Fibroblast of lung (primary cell): Measurements from ENCODE around the gene FAM50B. TPM values are rescaled to one million over a fixed set of nuclear protein-coding genes. Genes with fewer than 3 reads are reported as not detected.
A peak's percentile ranks its signal among the peaks of the same experiment; 100 is the strongest.

Experiments used
- DNase-seq, 2 donors: peaks; one replicate each; pipeline versions ENCODE4 v3.0.0 to v3.0.0-alpha.2; 2010; ENCODE audit warnings: low read depth in 2 of 2
- H2AFZ ChIP-seq: 2 replicates; pipeline ENCODE4 v1.5.1; 2012; ENCODE audit warnings: low read length, control low read depth, inconsistent platforms
- H3K27ac ChIP-seq: 2 replicates; pipeline ENCODE4 v1.5.1; 2011; ENCODE audit warnings: low read length, control low read depth; ENCODE audit not compliant: insufficient read depth
- H3K27me3 ChIP-seq: 2 replicates; pipeline ENCODE4 v1.5.1; 2011; ENCODE audit warnings: mild to moderate bottlenecking, low read length; ENCODE audit not compliant: control insufficient read depth, insufficient read depth
- H3K36me3 ChIP-seq: 2 replicates; pipeline ENCODE4 v1.5.1; 2011; ENCODE audit warnings: low read length; ENCODE audit not compliant: control insufficient read depth, insufficient read depth
- H3K4me1 ChIP-seq: 2 replicates; pipeline ENCODE4 v1.5.1; 2011; ENCODE audit warnings: low read length; ENCODE audit not compliant: control insufficient read depth, insufficient read depth; ENCODE audit errors: extremely low read depth
- H3K4me2 ChIP-seq: 2 replicates; pipeline ENCODE4 v1.5.1; 2011; ENCODE audit warnings: low read length, control low read depth; ENCODE audit not compliant: insufficient read depth; ENCODE audit errors: extremely low read depth
- H3K4me3 ChIP-seq, 4 experiments: fragments of 200-600 bp in 1 of 4; sonication (generic) in 1 of 4; replicated peaks in 1 of 4; 2 replicates each; pipeline ENCODE4 v1.5.1; 2011 to 2016; ENCODE audit warnings: low read length in 4 of 4, low read depth in 3 of 4, mild to moderate bottlenecking in 3 of 4, control low read depth in 2 of 4, inconsistent platforms in 1 of 4, mixed read lengths in 1 of 4; ENCODE audit not compliant: insufficient read depth in 1 of 4; ENCODE audit errors: control extremely low read depth in 1 of 4
- H3K79me2 ChIP-seq: 2 replicates; pipeline ENCODE4 v1.5.1; 2012; ENCODE audit warnings: mild to moderate bottlenecking, low read length, inconsistent platforms; ENCODE audit not compliant: control insufficient read depth, insufficient read depth
- H3K9ac ChIP-seq: 2 replicates; pipeline ENCODE4 v1.5.1; 2011; ENCODE audit warnings: mild to moderate bottlenecking, low read length, control low read depth; ENCODE audit not compliant: insufficient read depth
- H3K9me3 ChIP-seq: 2 replicates; pipeline ENCODE4 v1.5.1; 2012; ENCODE audit warnings: low read depth, low read length; ENCODE audit not compliant: control insufficient read depth, insufficient read depth
- H4K20me1 ChIP-seq: 2 replicates; pipeline ENCODE4 v1.5.1; 2011; ENCODE audit warnings: low read length; ENCODE audit not compliant: control insufficient read depth, insufficient read depth; ENCODE audit errors: extremely low read depth
- EZH2 ChIP-seq: IDR thresholded peaks from 2 replicates; pipeline ENCODE4 v1.5.1; 2012; ENCODE audit warnings: low read length, control low read depth, mild to moderate bottlenecking; ENCODE audit errors: missing control alignments
- polyA minus RNA-seq: library from RNA; depleted of rRNA, polyadenylated mRNA; stranded (reverse); fragments of >200 nt; gene quantifications from 2 replicates; pipeline ENCODE4 v1.2.3, GENCODE V29; 2011; ENCODE audit warnings: low replicate concordance
- polyA plus RNA-seq, 2 donors: library from polyadenylated mRNA; depleted of rRNA in 1 of 2; stranded (reverse) in 1 of 2; unstranded in 1 of 2; fragments of >200 nt; gene quantifications; 2 replicates each; pipeline ENCODE4 v1.2.1, GENCODE V29; 2011 to 2012; ENCODE audit warnings: missing spikeins in 1 of 2
- total RNA-seq: library from RNA; depleted of rRNA; stranded (reverse); fragments of >200 nt; gene quantifications from 2 replicates; pipeline ENCODE4 v1.2.1, GENCODE V29; 2014
- TF ChIP-seq, protein P1 (sequence below), 2 donors: IDR thresholded peaks in 1 of 2; conservative IDR thresholded peaks in 1 of 2; 1 replicate in 1 of 2; 2 replicates in 1 of 2; pipeline ENCODE4 v1.5.1; 2011 to 2012; ENCODE audit warnings: low read length in 2 of 2, control low read depth in 1 of 2, inconsistent platforms in 1 of 2, low read depth in 1 of 2, mild to moderate bottlenecking in 1 of 2

The FAM50B gene, protein sequence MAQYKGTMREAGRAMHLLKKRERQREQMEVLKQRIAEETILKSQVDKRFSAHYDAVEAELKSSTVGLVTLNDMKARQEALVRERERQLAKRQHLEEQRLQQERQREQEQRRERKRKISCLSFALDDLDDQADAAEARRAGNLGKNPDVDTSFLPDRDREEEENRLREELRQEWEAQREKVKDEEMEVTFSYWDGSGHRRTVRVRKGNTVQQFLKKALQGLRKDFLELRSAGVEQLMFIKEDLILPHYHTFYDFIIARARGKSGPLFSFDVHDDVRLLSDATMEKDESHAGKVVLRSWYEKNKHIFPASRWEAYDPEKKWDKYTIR
- total RNA-seq, result 11.6 and 15.7 TPM in 2 replicates
- polyA plus RNA-seq, result 4.2 and 5.6 TPM in 2 replicates
- 6.2 and 9.4 TPM in 2 replicates for polyA plus RNA-seq (2012)
- 2.0 and 2.6 TPM in 2 replicates for polyA minus RNA-seq

GRCh38 chr6:3848925-3849605 is at the start of gene FAM50B:
TSS of gene FAM50B (plus strand) at chr6:3849373. CDS start at chr6:3849812, 439 bp downstream.
- no peaks in the 10 kb centered on the region for H3K9me3 ChIP-seq
- TF ChIP-seq, protein P1, sequence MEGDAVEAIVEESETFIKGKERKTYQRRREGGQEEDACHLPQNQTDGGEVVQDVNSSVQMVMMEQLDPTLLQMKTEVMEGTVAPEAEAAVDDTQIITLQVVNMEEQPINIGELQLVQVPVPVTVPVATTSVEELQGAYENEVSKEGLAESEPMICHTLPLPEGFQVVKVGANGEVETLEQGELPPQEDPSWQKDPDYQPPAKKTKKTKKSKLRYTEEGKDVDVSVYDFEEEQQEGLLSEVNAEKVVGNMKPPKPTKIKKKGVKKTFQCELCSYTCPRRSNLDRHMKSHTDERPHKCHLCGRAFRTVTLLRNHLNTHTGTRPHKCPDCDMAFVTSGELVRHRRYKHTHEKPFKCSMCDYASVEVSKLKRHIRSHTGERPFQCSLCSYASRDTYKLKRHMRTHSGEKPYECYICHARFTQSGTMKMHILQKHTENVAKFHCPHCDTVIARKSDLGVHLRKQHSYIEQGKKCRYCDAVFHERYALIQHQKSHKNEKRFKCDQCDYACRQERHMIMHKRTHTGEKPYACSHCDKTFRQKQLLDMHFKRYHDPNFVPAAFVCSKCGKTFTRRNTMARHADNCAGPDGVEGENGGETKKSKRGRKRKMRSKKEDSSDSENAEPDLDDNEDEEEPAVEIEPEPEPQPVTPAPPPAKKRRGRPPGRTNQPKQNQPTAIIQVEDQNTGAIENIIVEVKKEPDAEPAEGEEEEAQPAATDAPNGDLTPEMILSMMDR (conservative IDR thresholded peaks at IDR 0.05 in 1 of 2, IDR thresholded peaks at IDR 0.05 in 1 of 2; ENCODE audit: low read depth in 1 of 2, low read length in 2 of 2), result peak; percentile 73 to 77
- TF ChIP-seq EZH2, result no peak
- H4K20me1 ChIP-seq, result no peaks in the 10 kb centered on the region
- peak within 1 kb of the TSS; percentile 46 for H3K27ac ChIP-seq
- DNase-seq, result peak; percentile 79 to 87
- H3K36me3 ChIP-seq, result peaks cover 2% of the 10 kb centered on the region
- peak within 1 kb of the TSS; percentile 78 for H2AFZ ChIP-seq
- H3K27me3 ChIP-seq, result no peaks in the 10 kb centered on the region
- H3K4me3 ChIP-seq, result peak within 1 kb of the TSS; percentile 42 to 65 (median 58)
- H3K9ac ChIP-seq, result peak within 1 kb of the TSS; percentile 46
- H3K4me2 ChIP-seq, result peak within 1 kb of the TSS; percentile 75
- H3K79me2 ChIP-seq, result no peaks in the 10 kb centered on the region
- peaks cover 6% of the 10 kb centered on the region for H3K4me1 ChIP-seq

DNA sequence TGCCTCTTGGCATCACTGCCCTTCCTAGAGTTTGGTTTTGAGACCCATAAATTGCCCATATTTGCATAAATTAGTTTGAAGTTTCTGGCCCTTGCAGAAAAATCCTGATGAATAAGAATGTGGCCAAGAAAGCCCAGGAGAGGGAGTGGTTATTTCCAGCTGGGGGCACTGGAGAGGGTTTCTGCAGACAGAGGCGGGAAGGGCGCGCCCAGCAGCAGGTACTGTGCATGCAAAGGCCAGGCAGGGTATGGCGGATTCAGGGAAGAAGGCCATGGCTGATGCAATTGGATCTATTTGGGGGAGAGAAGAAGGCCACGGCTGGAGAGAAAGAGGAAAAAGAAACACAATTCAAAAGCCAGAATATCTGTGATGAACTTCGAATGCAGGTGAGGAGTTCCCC is 49.5 kb upstream of the FAM50B start:
- DNase-seq, result no peak

More for the DNA sequence above, 49.5 kb upstream of the FAM50B start:
- Histone ChIP-seq H2AFZ (no peak overlapping the region), H3K27me3 (no peaks in the 10 kb centered on the region), H3K9ac (no peak overlapping the region), H3K79me2 (no peaks in the 10 kb centered on the region), H3K27ac (no peak overlapping the region), H4K20me1 (no peaks in the 10 kb centered on the region), H3K4me2 (no peak overlapping the region), H3K36me3 (no peaks in the 10 kb centered on the region), H3K4me1 (peaks cover 13% of the 10 kb centered on the region), H3K4me3 (no peak overlapping the region), H3K9me3 (no peaks in the 10 kb centered on the region)
- TF ChIP-seq, protein P1 (conservative IDR thresholded peaks at IDR 0.05 in 1 of 2, IDR thresholded peaks at IDR 0.05 in 1 of 2; ENCODE audit: low read depth in 1 of 2, low read length in 2 of 2), result no peak
- no peak for TF ChIP-seq EZH2
